COR-L47 (cell line): ENCODE measurements around the gene CIDEA.
"Not testable (repeated sequence)": the region's sequence is repeated elsewhere in the genome, so short reads cannot be mapped to it uniquely, and the experiment has no call there.

Experiments used
- DNase-seq: peaks from one replicate; lab custom pipeline; 2025; lab: John Stamatoyannopoulos, UW

The CIDEA gene, protein sequence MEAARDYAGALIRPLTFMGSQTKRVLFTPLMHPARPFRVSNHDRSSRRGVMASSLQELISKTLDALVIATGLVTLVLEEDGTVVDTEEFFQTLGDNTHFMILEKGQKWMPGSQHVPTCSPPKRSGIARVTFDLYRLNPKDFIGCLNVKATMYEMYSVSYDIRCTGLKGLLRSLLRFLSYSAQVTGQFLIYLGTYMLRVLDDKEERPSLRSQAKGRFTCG

DNA sequence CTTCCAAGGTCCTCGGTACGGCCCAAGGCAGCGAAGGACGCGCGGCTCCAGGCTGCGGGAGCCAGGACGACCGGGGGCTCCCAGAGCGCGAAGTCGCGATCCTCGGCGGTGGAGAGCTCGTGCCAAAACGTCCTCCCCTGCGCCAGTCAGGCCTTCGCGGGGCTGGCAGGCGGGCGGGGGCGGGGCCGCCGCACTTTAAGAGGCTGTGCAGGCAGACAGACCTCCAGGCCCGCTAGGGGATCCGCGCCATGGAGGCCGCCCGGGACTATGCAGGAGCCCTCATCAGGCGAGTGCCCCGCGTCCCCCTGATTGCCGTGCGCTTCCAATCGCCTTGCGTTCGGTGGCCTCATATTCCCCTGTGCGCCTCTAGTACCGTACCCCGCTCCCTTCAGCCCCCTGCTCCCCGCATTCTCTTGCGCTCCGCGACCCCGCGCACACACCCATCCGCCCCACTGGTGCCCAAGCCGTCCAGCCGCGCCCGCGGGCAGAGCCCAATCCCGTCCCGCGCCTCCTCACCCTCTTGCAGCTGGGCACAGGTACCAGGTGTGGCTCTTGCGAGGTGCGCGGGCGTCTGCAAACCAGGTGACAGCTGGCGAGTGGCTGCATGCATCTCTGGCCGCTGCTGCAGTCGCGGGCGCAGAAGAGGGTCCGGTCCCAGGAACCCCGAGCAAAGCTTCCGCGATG, at the start of gene CIDEA:
Gene CIDEA (plus strand): TSS at position 226 of the 684 bp plus-strand sequence. CDS start 23 bp downstream, at position 249.
- peak; percentile 13 for DNase-seq

DNA sequence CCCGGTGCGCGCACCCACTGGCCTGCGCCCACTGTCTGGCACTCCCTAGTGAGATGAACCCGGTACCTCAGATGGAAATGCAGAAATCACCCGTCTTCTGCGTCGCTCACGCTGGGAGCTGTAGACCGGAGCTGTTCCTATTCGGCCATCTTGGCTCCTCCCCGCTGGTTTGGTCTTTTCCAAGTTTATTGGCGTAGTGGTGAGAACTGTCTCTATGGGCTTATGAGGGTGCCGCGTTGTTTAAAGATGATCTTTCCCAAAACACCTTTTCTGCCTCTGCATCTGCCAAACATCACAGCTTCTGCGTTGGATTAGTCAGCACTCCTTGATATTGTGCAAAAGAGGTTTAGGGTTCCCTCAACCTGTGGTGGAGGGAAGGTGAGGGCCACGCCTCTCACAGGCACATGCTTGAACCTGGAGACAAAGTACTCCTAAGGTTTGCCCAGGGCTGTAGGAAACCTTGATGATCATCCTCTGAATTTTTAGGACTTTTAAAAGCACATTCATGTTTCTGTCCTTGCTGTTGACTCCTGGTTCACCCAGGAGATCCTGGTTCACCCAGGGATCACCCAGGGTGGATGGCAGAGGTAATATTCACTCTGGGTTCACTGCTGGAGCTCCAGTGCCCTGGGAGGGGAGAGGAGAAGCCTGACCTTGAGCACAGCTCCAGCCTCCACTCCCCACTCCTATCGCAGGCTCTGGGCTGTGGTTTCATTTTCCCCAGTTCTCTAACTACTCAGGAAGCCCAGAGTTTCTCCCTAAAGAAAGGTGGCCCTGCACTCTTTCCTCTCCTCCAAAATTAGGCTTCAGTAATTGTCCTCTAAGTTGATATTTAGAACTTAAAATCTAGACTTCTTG, 45.6 kb upstream of the CIDEA start:
- DNase-seq = not testable (repeated sequence)

DNA sequence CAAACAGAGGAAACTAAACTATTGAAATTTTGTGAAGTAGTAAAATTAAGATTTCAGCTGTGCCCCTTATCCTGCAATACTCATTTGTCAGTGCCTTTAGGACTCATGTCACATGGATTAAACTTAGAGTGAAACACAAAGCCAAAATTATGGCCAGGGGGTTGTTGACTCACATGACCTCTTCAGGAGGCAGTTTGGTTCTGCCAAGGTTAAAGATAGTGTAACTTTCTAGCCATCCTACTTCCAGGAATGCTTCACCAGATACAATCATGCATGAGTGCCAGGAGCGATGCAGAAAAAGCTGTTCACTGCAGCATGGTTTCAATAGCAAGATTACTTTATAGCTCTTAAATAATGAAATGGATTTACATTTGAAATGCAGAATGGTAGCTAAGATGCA, 41.9 kb upstream of the CIDEA start:
- DNase-seq = not testable (repeated sequence)

DNA sequence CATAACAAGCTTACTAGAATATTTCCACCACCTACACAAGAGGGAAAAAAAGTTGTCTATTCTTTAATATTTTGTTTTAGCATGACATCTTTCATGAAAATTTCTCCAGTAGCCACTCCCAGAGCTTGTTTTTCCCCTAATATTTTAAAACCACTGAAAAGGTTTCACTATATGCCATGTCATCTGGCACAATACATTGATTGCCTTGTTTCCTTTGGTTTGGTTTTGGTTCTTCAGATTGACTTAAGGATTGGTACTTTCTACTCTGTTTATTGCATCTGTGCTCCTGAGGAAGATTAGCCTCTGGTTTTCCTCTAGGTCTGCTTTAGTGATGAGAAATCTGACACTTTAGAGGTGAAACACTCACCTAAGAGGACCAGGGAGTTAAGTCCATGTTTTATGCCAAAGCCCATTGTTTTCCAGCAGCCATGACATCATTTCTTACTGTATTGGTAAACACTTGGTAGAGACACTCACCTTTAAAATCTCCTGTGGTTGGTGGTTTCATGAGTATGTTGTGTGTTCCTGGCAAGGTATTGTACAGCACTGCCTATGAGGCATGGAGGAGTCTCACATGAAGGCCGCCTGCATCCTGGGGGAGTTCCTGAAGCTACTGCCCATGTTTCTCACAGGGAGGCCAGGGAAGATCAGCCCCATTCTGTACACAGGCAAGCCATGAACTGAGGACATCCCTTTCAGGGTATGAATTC, 39.7 kb upstream of the CIDEA start:
- DNase-seq = not testable (repeated sequence)

DNA sequence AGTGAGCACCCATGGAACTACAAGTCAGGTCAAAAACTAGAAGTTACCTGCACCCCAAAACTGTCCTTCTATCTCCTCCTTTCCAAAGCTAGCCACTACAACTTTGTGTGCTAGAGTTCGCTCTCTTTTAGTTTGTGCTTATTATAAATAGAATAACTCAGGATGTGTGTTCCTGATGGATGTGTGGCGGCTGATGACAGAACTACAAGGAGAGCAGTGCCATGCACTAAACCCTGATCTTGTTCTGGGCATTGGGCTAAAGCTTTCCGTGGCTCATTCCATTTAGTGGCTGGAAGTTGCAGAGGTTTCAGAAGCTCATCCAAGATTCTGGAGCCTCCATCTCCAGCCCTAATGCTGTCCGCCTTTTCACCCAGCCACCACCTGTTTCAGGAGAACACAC, 37.7 kb upstream of the CIDEA start:
- not testable (repeated sequence) for DNase-seq

DNA sequence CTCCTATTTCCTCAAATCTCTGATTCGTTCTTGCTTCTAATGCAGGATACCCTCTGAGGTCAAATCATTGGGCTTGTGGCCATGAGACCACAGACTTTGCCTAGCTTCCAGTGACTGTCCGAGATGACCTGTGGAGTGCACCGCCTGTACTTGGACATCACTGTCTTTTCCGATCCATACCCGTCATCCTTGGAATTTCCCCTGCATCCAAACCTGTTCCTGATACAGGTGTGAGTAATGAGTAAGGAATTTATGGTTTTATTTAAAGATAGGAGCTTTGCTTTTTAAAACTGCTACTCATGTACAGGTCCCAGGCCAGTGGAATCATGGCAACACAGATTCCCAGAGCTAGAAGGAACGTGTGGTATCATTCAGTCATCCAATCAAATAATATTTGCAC, 35.6 kb upstream of the CIDEA start:
- not testable (repeated sequence) for DNase-seq

DNA sequence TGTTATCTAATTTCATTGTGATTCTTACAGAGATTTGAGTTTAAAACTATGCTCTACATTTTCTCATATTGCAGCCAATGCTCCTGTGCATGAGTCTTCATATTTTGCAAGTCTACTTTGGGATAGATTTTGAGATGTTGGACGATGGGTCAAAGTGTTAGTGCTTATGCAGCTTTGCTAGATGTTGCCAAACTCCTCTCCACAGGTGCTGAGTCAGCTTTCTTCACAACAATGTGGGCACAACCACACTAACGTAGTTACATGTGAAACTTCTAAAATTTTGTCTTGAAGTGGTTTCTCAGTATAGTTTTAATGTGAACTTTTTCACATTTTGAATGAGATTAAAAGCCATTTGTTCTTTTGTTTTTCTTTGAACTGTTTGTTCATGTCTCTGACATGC, 32.1 kb upstream of the CIDEA start:
- DNase-seq = not testable (repeated sequence)

DNA sequence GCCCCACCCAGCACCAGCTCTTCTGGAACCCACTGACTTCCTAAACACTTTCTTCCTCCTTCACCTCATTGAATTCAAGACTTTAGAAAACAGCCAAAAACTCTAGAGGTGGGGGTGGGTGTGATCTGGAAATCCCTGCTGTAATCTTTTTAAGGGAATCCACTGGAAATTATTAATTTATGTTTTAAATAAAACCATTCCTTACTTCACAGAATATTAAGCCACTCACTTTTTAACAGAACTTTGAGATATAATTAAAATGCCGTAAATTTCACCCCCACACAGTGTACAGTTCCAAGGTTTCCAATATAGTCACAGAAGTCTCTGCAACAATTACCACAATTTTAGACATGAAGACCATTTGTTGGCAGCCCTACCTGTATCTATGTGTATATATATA, 30.8 kb upstream of the CIDEA start:
- not testable (repeated sequence) for DNase-seq

DNA sequence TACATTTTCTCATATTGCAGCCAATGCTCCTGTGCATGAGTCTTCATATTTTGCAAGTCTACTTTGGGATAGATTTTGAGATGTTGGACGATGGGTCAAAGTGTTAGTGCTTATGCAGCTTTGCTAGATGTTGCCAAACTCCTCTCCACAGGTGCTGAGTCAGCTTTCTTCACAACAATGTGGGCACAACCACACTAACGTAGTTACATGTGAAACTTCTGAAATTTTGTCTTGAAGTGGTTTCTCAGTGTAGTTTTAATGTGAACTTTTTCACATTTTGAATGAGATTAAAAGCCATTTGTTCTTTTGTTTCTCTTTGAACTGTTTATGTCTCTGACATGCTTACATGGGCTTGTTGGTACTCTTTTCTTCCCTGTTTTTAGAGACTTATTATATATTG, 27.4 kb upstream of the CIDEA start:
- DNase-seq = not testable (repeated sequence)

DNA sequence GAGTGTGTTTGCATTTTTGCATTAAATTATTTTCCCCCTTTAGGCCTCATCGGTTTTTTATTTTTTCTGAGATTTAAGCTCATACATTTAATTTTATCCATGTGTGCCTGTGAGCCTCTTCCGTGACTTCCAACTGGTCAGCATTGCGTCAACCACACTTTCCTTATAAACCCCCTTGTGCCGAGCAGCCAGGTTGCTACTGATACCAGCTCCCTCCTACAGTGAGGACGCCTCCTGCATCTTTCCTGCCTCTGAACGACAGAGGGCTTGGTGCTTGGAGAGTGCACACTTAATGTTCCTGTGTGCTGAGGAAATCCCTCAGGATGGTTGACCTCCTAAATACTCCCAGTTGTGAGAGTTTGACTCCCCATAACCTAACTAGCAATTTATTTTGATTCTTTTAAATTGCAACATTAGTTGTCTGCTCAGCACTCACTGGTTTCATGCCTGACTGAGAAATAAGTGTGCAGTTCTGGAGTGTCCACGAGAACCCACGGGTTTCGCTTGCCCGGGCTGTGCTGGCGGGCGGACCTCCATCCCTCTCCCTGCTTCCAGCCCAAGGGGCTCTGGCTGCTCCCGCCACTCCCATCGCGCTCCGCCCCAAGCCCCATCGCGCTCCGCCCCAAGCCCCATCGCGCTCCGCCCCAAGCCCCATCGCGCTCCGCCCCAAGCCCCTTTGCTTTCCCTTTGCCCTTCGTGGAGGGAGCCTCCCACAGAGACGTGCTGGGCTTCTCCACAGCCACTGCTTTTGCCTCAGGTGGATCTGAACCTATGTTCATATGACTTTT, 26.6 kb upstream of the CIDEA start:
- DNase-seq = not testable (repeated sequence)

DNA sequence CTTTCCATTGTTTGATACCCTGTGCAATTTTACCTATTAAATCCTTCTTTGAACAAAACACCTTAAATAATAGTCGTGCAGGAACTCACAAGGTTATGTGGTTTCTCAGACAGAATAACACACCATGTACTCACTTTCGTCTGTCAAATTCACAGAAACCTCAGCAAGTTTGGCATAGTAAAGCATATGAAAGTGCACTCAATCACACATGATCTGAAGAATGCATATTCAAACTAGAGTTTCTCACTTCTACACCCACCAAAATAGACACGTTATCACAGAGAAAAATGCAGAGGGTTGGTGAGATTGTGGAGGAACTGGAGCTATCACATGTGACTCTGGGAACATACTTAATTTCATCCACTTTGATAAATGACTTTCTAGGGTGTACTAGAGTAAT, 25.9 kb upstream of the CIDEA start:
- DNase-seq = not testable (repeated sequence)

DNA sequence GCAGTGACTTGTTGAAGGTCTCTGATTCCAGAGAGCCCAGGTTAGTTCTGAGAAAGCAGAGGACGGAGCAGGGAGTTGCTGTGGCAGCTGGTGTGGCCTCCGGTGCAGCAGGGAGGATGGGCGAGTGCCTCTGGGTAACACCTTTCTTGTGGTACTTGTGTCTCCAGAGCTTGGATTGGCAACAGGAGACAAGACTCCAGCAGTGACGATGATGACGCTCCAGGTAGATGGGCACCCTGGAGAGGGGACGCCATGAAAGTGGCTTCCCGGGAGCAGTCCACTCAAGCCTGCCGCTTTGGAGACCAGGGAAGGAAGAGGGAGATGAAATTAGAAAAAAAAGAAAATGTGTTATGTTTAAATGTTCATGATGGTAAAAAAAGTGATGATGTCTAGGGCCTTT, 23.6 kb upstream of the CIDEA start:
- DNase-seq = not testable (repeated sequence)

DNA sequence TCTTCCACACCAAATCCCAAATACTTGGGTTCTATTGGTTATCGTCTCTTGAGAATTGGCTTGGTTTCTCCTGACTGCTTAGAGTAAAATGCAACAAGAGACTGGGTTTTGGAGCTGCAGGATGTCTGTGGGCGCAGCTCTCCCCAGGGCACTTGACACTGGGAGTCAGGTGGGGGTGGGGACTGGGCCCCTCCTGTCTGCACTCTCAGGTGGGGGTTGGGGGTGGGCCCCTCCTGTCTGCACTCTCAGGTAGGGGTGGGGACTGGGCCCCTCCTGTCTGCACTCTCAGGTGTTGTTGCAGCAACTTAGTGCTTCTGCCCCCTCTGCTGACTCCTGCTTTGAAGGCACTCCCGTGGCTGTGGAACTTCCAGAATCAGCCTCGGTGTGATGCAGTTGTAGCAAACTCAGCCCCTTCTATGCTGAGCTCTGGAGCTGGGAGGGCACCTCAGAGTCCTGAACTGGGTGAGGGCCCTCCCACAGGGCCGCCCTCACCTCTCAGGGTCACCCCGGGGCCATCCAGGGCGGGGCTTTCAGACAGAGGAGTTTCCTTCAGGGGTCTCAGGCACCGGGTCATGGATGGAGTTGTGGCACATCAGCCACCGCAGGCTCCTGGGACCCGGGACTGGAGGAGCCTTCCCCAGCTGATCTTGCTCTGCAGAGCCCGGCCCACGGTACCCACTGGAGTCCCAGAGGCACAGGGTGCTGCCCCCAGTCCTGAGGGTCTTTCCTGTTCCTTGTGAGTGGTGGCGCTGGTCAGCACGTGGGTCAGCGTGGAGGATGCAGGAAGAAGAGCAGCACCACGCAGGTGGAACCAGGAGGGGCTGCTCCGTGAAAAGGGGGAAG, 22.9 kb upstream of the CIDEA start:
- DNase-seq = no peak

DNA sequence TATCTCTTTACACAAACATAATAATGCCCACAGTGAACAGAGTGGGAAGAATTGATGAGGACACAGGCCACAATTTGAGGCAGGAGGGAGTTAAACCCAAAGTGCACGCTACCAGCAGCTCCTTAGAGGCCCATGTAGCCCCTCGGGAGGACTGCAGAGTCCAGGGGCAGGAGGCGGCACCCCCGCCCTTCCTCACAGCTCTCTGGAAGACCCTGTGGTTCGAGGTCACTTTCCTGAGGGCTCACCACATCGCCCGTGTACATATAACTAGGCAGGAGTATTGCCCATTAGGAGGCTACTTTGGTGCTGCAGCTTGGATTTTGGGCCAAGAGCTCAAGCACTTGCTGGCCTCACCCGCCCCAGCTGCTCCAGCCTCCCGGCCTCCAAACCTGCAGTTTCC, 22.2 kb upstream of the CIDEA start:
- DNase-seq = no peak

DNA sequence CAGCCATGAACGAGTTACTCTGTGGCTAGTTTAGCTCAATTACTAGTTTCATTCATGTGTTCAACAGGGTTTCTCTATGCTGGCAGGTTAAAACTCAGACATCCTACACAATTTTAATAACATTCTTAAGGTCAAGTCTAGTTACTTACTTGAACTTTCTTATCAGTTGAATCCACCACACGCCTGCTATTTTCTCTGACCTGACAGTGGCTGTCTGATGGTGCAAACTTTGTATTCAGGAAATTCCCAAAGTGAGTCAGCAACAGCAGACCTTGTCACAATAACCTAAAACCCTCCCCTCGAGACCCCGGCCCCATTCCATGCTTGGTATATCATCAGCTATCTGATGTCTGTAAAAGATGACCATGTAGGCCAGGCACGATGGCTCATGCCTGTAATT, 20.8 kb upstream of the CIDEA start:
- DNase-seq = no peak

DNA sequence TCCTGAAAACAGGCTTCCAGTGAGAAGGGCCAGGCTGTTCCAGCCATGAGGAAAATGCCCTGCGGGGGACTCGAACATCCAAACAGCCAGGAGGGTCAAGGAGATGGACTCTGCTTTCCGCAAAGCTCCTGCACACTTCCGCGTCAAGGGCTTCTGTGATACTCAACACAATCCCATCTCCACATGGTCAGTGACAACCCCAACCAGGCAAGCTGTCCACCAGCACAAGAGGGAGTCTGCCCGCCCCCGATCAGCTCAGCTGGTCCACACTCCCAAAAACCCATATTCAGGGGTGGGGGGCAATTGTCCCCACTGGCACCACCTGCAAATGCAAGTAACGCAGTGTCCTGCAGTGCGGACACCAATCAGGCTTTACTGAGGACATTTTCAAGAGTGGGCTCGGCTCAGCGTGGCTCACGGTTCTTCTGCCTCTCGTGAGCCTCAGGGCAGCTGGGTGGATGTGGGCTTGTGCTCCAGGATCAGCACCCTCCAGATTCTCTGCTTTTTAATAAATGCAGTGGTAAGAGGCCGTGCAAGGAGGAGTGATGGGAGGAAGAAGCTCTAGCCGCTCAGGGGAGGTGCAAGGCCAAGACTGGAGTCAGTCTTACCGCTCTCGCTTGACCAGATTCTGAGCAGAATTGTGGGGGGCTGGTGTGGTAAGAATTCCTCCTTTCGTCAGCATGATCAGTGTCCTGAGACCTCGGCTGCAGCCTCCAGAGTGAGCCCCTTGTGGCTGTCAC, 19.5 kb upstream of the CIDEA start:
- DNase-seq = no peak

DNA sequence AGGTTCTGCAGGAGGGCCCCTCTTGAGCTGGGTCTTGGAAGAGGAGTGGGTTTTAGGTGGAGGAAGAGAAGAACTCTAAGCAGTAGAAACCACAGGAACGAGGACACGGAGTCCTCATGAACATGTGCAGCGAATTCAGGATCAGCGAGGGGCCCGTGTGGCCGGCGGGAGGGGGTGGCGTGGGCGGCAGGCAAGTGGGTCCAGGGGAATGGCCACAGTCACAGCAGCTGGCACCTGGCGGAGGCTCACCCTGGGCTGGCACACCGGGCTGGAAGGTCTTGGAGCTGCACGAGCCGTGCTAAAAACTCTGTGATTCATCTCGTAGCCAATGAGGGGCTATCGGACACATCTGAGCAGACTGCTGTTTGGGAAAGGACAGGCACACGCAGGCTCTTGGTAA, 18.0 kb upstream of the CIDEA start:
- no peak for DNase-seq

DNA sequence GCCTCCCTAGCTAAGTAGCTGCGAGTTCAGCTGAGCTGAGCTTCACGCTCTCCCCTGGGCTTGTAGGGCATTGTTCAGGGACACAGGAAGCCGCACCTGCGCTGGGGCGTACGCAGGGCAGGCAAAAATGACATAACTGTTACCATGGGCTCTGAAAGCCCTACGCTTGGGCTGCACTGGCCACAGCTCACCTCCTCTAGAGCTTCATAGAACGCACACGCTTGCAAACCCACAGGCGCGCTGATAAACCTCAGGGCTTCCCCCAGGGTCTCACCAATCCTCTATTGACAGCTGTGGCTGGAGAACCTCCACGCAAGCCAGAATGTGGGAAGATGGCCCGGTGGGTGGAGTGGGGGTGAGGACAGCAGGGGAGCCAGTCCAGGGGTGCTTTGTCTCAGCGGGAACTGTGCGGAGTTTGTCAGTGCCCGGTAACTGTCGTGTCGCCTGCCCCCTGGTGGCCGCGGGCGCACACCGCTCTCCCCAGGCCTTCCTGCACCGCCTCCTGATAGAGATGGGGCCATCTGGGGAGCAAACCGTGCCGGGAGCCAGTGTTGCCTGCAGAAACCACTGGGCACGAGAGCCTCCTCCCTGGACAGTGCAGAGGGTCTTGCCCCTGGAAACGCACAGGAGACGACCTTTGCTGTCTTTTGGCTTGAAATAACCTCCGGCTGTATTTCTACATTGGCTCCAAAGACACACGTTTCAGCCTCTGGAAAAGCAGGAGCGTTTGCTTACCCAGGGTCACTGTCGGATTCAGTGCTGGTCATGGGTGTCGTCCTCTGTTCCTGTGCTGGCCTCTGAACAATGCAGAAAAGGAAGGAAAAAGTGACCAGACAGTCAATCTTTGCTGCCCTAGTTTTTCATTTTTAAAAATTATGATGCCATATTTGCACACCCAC, 17.0 kb upstream of the CIDEA start:
- peak; percentile 47 for DNase-seq

DNA sequence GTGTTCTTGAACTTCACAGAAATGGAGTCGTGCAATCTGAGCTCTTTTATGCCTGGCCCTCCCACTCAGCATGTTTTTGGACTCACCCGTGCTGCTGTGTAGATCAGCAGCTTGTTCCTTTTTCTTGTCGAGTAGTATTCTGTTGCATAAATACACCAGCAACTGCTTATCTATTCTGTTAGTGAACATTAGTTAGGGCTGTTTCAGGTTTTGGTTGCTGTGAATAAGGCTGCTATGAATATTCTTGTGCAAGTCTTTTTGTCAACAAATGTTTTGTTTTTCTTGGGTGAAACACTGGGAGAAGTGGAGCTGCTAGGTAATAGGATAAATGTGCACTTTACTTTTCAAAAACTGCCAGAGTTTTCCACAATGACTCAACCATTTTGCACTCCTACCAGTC, 15.3 kb upstream of the CIDEA start:
- no peak for DNase-seq
